Activated CD8-positive, alpha-beta memory T cell treated with anti-CD3 and anti-CD28 coated beads, Interleukin-2, amount 50 U/mL, for 24 hours (primary cell): ENCODE results near the gene ENG.
"Not testable (repeated sequence)": the region's sequence is repeated elsewhere in the genome, so short reads cannot be mapped to it uniquely, and the experiment has no call there.

Source experiments
- DNase-seq: peaks from one replicate; pipeline ENCODE4 v3.0.0-alpha.2; 2020; ENCODE audit errors: extremely low read depth

The ENG gene

DNA sequence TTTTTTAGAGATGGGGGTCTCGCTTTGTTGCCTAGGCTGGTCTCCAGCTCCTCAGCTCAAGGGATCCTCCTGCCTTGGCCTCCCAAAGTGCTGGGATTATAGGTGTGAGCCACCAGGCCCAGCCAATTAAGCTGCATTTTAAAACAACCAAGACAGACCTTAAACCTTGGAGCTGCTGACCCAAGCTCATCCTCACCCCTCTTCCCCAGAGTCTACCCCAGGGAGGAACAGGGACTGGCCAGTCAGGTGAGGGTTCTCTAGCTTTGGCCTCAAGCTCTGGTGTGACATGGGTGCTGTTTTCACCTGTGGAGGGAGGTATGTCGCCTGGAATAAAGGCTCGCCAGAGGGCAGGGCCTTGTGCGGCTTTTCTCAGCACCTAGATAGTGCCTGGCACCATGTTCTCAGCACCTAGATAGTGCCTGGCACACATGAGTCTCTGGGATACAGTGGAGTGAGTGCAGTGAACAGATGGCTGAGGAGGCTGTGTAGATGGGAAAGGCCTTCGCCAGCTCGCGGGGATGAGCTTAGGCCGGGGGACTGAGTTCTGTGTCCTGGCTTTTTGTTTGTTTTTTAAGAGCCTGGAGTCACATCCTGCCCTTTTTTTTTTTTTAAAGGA lies 61.3 kb downstream of the ENG start:
- no peak for DNase-seq

GRCh38 chr9:127792417-127793031 lies 61.9 kb downstream of the ENG start:
- DNase-seq = no peak

DNA sequence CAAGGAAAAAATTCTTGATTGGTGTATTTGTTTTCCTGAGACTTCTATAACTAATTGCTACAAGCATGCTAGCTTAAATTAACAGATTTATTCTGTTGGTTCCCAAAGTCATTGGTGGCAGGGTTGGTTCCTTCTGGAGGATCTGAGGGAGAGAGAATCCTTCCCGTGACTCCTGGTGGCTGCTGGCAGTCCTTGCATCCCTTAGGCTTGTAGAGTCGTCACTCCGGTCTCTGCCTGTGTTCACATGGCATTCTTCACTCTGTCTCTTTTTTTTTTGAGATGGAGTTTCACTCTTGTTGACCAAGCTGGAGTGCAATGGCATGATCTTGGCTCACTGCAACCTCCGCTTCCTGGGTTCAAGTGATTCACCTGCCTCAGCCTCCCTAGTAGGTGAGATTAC lies 63.4 kb downstream of the ENG start:
- DNase-seq = no peak

GRCh38 chr9:127790094-127790855 lies 64.2 kb downstream of the ENG start:
- no peak for DNase-seq

- no peak for DNase-seq
Observed at GRCh38 chr9:127789179-127789578, 65.3 kb downstream of the ENG start.

DNA sequence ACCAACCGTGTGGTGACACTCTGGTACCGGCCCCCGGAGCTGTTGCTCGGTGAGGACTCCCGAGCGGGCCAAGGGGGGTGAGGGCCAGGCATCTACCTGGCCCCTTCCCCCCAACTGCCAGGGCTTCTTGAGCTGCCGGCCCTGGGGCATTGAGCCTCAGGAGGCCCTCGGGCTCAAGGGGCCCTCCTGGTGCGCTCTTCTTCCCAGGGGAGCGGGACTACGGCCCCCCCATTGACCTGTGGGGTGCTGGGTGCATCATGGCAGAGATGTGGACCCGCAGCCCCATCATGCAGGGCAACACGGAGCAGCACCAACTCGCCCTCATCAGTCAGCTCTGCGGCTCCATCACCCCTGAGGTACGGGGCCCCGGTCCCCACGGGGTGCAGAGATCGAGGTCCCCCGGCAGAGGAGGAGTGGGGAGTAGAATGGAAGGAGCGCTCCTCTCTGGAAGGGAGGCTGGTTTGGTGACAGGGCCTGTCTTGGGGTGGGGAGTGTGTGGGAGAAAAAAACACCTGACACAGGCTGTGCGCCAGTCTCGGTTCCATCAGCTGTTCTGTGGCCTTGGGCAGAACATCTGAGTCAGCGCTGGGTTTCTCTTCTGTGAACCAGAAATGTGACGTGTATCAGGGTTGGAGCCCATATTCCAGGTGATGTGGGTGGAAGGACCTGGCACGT lies 66.0 kb downstream of the ENG start:
- DNase-seq = peak; percentile 56

GRCh38 chr9:127786773-127787104 lies 67.7 kb downstream of the ENG start:
- no peak for DNase-seq

- peak; percentile 75 for DNase-seq
Observed at GRCh38 chr9:127785933-127786772, 68.3 kb downstream of the ENG start, which contains the start of gene CDK9. Gene CDK9 (plus strand): TSS chr9:127786034. CDS start chr9:127786149, 115 bp downstream.

DNA sequence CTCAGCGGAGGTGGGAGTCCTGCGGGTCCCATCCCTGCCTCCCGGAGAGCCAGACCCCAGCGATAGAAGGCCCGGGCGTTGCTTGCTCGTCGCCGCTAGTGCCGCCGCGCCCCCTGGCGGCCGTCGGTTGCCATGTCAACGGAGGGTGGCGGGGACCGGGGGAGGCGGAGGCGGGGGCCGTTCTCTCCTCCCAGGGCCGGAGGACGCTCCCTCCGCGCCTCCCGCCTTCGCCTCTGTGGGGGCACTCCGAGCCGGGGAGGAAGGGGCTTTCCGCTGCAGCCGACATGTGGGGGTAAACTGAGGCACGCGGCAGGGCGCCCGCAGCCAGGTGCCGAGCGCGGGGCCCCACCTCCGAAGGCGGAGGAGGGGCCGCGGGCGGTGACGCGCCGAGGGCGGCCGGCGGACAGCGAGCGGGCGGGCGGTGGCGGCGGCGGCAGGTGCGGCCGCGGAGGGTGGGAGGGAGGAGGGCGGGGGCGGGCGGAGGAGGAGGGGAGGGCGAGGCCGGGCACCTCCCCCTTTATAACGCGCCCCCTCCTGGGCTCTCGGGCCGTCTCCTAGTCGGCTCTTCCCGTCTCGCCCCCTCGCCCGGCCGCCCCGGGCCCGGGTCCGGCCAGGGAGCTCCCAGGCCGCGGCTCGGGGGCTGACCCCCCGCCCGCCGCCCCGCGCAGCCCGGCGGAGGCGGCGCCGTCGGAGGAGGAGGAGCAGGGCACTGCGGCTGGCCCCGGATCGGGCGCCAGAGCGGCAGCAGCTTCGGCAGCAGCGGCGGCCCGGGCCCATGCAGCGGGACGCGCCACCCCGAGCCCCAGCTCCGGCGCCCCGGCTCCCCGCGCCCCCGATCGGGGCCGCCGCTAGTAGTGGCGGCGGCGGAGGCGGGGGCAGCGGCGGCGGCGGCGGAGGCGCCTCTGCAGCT lies 69.2 kb downstream of the ENG start:
- peak; percentile 62 for DNase-seq

GRCh38 chr9:127783111-127784008 lies 71.1 kb downstream of the ENG start:
- peak; percentile 44 for DNase-seq

DNA sequence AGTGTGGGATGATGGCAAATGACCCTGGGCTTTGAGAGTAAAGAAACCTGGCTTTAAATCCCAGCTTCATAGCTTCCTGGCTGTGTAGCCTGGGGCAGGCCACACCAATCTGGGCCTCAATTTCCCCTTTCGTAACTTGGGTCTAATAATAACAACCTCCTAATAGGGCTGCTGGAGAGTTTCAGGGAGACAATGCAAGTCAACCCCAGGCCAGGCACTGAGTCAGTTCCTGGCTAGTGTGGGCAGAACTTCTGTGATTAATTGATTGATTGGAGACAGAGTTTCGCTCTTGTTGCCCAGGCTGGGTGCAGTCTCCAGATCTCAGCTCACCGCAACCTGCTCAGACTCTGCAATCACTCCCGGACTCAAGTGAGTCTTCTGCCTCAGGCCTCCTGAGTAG lies 72.7 kb downstream of the ENG start:
- no peak for DNase-seq

GRCh38 chr9:127780909-127781308 lies 73.5 kb downstream of the ENG start:
- not testable (repeated sequence) for DNase-seq

DNA sequence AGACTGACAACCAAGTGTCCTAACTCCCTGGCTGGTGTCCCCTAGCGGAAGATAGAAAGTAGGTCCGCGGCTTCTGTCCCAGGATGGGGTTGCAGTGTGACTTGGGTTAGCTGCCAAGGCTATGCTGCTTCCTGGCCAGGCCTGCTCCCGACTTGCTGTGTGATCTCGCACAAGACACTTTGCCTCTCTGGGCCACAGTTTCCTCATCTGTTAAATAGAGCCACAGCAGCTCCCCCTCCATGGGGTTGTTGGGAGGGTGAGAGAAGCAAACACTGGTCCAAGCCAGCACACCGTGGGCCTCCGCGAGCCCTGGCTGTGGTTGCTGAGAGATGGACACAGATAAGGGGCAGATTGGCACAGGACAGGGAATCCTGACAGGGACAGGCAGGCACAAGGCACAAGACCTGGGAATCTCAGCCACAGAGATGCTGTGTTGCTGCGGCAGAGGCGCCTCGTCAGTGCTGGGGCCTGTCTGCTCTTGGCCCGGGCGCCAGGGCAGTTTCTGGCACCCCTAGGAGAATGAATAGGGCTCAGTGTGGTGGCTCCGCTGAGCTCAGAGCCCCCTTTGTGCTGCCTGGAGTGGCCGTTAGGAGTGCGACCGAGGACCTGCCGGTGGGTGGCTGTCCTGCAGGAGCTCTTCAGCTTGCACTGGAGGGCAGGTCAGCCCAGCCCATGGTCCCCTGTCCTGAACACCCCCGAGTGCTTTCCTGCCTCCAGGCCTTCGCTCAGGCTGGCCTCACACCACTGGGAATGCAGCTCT lies 74.2 kb downstream of the ENG start:
- no peak for DNase-seq

- DNase-seq = peak; percentile 33
Observed at GRCh38 chr9:127779136-127779981, 75.1 kb downstream of the ENG start.

- DNase-seq = no peak
Observed at GRCh38 chr9:127778280-127779135, 76.0 kb downstream of the ENG start, which contains the start of gene SH2D3C. Gene SH2D3C (minus strand): TSS chr9:127778666. CDS start chr9:127778627, 39 bp downstream.

- no peak for DNase-seq
Observed at GRCh38 chr9:127777368-127777980, 77.0 kb downstream of the ENG start.
